Tibial nerve (tissue), 4 donors: Measurements from ENCODE around the gene DGKI. TPM values are rescaled to one million over a fixed set of nuclear protein-coding genes. Genes with fewer than 3 reads are reported as not detected.

Experiments
- DNase-seq, 2 donors: peaks; one replicate each; pipeline ENCODE4 v3.0.0-alpha.2; 2019; ENCODE audit warnings: low spot score in 2 of 2
- H3K27ac ChIP-seq, 4 donors: fragments of 200-600 bp; sonication (generic) in 3 of 4; one replicate each; pipeline ENCODE4 v1.5.1; 2017 to 2019; ENCODE audit warnings: mild to moderate bottlenecking in 1 of 4
- H3K27me3 ChIP-seq, 2 donors: fragments of 200-600 bp; sonication (generic) in 1 of 2; one replicate each; pipeline versions ENCODE4 v1.5.1 to v1.6.0; 2017 to 2019
- H3K36me3 ChIP-seq, 3 donors: fragments of 200-600 bp; sonication (generic); one replicate each; pipeline ENCODE4 v1.5.1; 2018 to 2019
- H3K4me1 ChIP-seq, 4 donors: fragments of 200-600 bp; sonication (generic) in 3 of 4; one replicate each; pipeline ENCODE4 v1.5.1; 2017 to 2019
- H3K4me3 ChIP-seq, 4 donors: fragments of 200-600 bp; sonication (generic) in 3 of 4; one replicate each; pipeline ENCODE4 v1.5.1; 2017 to 2019; ENCODE audit warnings: mild to moderate bottlenecking in 1 of 4, moderate library complexity in 1 of 4
- H3K9me3 ChIP-seq, 4 donors: fragments of 200-600 bp; sonication (generic) in 3 of 4; one replicate each; pipeline ENCODE4 v1.5.1; 2017 to 2019
- CTCF ChIP-seq, 5 experiments: fragments of 200-600 bp in 3 of 5; fragments of 450-650 bp in 2 of 5; sonication (generic) in 3 of 5; IDR thresholded peaks; one replicate each; pipeline ENCODE4 v1.5.1; 2016 to 2019; ENCODE audit warnings: antibody characterized with exemption in 5 of 5, mild to moderate bottlenecking in 3 of 5, moderate library complexity in 2 of 5
- EP300 ChIP-seq, 2 donors: sonication (generic); formaldehyde crosslinking; IDR thresholded peaks; one replicate each; pipeline ENCODE4 v1.6.1; 2017; ENCODE audit warnings: antibody characterized with exemption in 2 of 2, mild to moderate bottlenecking in 1 of 2
- POLR2A ChIP-seq, 2 donors: fragments of 450-650 bp; IDR thresholded peaks; one replicate each; pipeline ENCODE4 v1.6.1; 2017; ENCODE audit warnings: antibody characterized with exemption in 2 of 2, mild to moderate bottlenecking in 2 of 2, moderate library complexity in 2 of 2
- WGBS, 2 donors: methylation state at CpG; one replicate each; pipeline ENCODE4 v1.1.5; 2018; 5-methylcytosine and 5-hydroxymethylcytosine counted together
- total RNA-seq, 4 donors: library from RNA; depleted of rRNA; stranded (reverse); fragments of >200 nt; gene quantifications; one replicate each; pipeline ENCODE4 v1.1.0, GENCODE V29; 2016

Gene DGKI
- total RNA-seq, 4 donors from 2014 or later: 0.21 to 2.7 (median 1.7) TPM

DNA sequence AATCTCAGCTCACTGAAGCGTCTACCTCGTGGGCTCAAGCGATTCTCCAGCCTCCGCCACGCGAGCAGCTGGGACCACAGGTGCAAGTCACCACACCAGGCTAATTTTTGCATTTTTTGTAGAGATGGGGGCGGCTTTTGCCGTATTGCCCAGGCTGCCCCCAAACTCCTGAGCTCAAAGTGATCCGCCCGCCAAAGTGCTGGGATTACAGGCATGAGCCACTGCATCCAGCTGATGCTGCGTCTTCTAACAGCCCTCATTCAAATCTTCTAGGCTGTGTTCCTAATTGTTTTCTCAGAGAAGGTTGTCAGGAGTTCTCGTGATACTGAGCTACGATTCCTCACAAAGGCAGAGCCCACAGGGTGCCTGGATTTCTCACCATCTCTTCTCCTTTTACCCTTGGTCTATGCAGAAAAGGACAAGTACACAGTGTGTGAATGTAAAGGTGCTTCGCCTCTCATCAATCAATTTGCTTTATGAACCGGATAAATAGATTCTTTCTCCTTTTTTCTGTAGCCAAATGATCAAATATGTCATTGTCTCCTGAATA is 255.9 kb downstream of the DGKI start:
- H3K9me3 ChIP-seq: no peaks in the 10 kb centered on the region
- H3K27ac ChIP-seq: no peak overlapping the region
- H3K36me3 ChIP-seq: no peaks in the 10 kb centered on the region
- H3K4me3 ChIP-seq: no peak overlapping the region
- no peak for DNase-seq
- TF ChIP-seq EP300 (IDR thresholded peaks at IDR 0.05): no peak
- TF ChIP-seq CTCF (IDR thresholded peaks at IDR 0.05): no peak
- TF ChIP-seq POLR2A (IDR thresholded peaks at IDR 0.05): no peak
- H3K4me1 ChIP-seq: peaks cover 0 to 19% (median 6%) of the 10 kb centered on the region in 4 donors
- no peaks in the 10 kb centered on the region for H3K27me3 ChIP-seq
- 65 to 71% methylated on average over 15 of the region's 15 CpGs for WGBS, 2 donors

DNA sequence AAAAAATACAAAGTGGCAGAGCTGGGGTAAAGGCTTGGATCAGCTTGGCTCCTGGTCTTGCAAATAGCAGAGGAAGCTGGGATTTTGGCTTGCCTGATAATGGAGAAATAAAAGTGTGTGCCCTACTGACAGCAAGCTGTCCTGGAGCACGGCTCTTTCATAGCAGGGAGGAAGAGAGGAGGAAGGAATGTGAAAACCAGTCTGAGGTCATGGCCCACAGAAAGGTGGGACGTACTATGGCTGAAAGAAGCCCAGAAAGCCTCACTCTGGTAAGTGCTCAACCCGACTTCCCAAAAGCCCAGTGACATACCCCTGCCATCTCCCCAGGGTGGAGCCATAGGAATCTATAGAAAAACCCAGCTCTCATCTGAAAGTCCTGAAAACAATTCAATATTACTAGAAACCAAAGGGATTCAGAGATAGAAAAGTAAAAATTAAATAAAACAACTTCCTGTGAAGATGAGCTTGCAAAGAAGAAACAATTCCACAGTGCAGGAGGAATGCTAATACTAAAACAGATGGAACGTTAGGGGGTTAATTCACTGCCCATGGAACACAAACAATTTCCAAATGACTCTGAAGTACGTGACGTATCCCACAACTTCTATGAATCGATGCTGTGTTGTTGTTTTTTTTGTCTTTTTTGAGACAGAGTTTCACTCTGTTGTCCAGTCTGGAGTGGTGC is 256.6 kb downstream of the DGKI start:
- 48 to 57% methylated on average over 7 of the region's 7 CpGs for WGBS, 2 donors
- H3K4me3 ChIP-seq: no peak overlapping the region
- DNase-seq: no peak
- H3K27me3 ChIP-seq: no peaks in the 10 kb centered on the region
- peaks cover 0 to 19% (median 6%) of the 10 kb centered on the region in 4 donors for H3K4me1 ChIP-seq
- TF ChIP-seq POLR2A (IDR thresholded peaks at IDR 0.05): no peak
- no peak for TF ChIP-seq EP300 (IDR thresholded peaks at IDR 0.05)
- no peak for TF ChIP-seq CTCF (IDR thresholded peaks at IDR 0.05)
- no peaks in the 10 kb centered on the region for H3K36me3 ChIP-seq
- no peak overlapping the region for H3K27ac ChIP-seq
- no peaks in the 10 kb centered on the region for H3K9me3 ChIP-seq

GRCh38 chr7:137587326-137587725 is 259.4 kb downstream of the DGKI start:
- Histone ChIP-seq H3K9me3 (no peaks in the 10 kb centered on the region), H3K27ac (no peak overlapping the region), H3K36me3 (no peaks in the 10 kb centered on the region), H3K4me1 (peaks cover 0 to 17% (median 6%) of the 10 kb centered on the region in 4 donors), H3K27me3 (no peaks in the 10 kb centered on the region), H3K4me3 (no peak overlapping the region)
- no peak for TF ChIP-seq CTCF (IDR thresholded peaks at IDR 0.05)
- TF ChIP-seq POLR2A (IDR thresholded peaks at IDR 0.05): no peak
- no peak for TF ChIP-seq EP300 (IDR thresholded peaks at IDR 0.05)
- 73 to 78% methylated on average over 5 of the region's 5 CpGs for WGBS, 2 donors
- DNase-seq: no peak

DNA sequence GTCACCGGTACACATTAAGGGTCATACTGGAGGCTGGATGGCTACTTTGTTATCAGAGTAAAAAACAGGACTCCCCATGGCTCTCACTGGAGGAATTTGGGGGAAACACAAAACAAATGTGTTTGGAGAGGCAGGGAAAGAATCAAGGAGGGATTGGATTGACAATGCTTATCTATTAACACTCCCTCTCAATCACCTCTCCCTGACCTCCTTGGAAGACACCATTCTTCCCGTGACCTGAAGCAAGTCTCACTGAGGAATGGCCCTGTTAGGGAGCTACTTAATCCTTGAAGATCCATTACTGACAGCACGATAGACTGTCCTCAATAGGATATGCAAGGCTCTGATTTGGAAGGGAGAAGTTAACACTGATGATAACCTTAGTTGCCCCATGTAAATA is 261.2 kb downstream of the DGKI start:
- TF ChIP-seq CTCF (IDR thresholded peaks at IDR 0.05): no peak
- TF ChIP-seq POLR2A (IDR thresholded peaks at IDR 0.05): no peak
- TF ChIP-seq EP300 (IDR thresholded peaks at IDR 0.05): no peak
- Histone ChIP-seq H3K4me1 (peaks cover 0 to 3% (median 0%) of the 10 kb centered on the region in 4 donors), H3K27me3 (no peaks in the 10 kb centered on the region), H3K4me3 (no peak overlapping the region), H3K36me3 (no peaks in the 10 kb centered on the region), H3K9me3 (no peaks in the 10 kb centered on the region), H3K27ac (no peak overlapping the region)
- DNase-seq: no peak
- 81% methylated on average over 3 of the region's 3 CpGs for WGBS, 2 donors

DNA sequence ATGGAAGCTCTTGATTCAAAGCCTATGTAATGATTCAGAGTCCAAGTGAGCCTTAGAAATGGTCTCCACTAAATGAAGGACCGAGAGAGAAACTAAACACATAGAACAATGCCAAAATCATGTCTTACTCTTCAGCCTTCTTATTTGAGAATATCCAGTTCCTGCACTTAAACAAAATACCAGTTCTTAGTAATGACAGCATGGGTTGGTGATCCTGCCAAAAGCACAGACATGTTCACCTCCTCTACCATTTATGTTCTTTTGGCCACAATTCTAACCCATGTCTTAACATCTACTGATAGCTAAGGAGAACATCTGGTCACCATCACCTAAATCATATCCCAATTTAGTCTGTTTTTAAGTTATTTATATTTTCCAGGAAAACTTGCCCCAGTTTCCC is 263.6 kb downstream of the DGKI start:
- Histone ChIP-seq H3K4me3 (no peak overlapping the region), H3K36me3 (no peaks in the 10 kb centered on the region), H3K4me1 (peaks cover 0 to 4% (median 0%) of the 10 kb centered on the region in 4 donors), H3K27ac (no peak overlapping the region), H3K9me3 (no peaks in the 10 kb centered on the region), H3K27me3 (no peaks in the 10 kb centered on the region)
- WGBS, 2 donors: 72 to 87% methylated on average over 1 of the region's 1 CpG
- no peak for DNase-seq
- no peak for TF ChIP-seq POLR2A (IDR thresholded peaks at IDR 0.05)
- no peak for TF ChIP-seq CTCF (IDR thresholded peaks at IDR 0.05)
- no peak for TF ChIP-seq EP300 (IDR thresholded peaks at IDR 0.05)
